Esophagus mucosa (tissue), 1 donor: Measurements from ENCODE around the gene RNF141. TPM values are rescaled to one million over a fixed set of nuclear protein-coding genes. Genes with fewer than 3 reads are reported as not detected.

Experiments used
- ATAC-seq: fragments of 200-7000 bp; cut with Tn5 transposase; one replicate; pipeline ENCODE4 v1.9.1; 2020
- total RNA-seq: library from RNA; stranded (reverse); gene quantifications from one replicate; pipeline ENCODE4 v1.2.4, GENCODE V29; 2023
- donor health status: DM: yes; HTN: yes; CAD: no.

Gene RNF141
- total RNA-seq, 1 donor from 2014 or later: 69.5 TPM

DNA sequence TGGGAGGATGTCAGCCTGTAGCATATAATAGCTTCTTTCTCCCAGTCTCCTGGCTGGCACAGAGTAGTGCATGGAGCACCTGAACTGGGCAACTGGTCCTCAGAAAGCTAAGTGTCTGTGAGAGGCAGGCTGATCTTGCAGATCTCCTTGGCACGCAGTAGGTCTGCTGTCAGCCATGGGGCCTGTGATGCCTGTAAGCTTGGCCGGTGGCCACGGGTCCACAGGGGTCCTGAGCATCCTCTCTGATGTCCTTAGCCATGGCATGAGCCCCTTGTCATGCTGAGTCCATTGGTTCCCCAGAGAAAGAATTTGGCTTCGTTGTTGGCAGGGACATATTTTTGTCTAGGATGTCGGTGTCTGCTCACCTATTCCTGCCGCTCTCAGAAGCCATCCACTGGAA lies 61.0 kb downstream of the RNF141 start:
- no peak for ATAC-seq

DNA sequence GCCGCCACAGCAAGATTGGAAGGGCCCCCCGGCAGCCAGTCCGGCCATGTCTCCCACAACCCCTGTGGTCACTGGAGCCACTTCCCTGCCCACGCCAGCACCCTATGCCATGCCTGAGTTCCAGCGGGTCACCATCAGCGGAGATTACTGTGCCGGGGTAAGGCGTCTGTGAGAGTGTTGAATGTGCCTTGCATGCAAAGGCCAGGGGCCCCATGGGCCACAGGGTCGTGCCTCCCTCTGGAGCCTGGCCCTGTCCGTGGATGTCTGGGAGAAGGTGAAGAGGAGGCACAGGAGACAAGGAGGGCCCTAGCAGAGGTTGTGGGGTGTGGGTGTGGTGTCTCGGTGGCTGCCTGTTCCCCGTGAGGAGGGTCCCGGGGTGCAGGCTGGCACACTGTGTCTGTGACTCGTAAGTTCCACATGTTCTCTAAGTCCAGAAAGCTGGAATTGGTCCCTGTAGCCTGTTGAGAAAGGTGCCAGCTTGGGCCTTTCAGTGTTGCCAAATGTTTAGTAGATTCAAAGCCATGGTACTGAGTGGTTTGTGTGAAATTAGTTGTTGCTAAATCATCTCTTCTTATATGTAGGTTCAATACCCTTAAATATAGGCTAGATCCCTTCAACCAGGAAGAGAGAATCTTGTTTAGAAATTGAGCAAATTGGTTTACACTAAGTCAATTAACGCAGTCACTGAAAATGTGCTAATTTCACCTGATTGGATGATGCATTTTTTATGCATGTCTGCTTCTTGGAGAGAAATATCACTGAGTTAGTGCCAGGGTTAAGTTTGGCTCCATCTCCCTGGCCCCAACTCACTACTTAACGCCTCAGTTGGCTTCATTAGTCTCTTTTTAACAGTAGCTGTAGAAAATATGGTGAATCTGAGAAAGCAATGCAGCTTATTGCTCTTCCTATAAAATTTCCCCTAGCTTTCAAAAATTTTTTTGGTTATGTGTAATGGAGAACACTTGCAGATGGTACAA lies 62.1 kb downstream of the RNF141 start:
- ATAC-seq: no peak

DNA sequence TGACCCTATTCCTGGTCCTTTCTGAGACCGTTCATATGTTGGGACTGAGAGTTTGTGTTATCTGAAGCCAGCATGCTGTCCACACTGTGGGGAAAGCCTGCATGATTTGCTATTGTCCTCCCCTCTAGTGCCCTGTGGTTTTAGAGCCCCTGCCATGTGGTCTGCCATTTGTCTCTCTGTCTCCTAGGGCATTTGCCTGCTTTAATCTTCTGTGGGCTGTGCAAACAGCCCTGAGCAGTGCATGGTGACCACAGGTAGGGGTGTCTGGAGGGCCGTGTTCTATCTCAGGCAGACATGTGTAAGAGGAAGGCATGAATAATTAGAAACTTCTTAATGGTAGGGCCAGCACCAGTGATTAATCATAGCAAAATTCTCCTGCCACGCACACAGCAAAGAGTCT lies 62.9 kb downstream of the RNF141 start:
- ATAC-seq: no peak

DNA sequence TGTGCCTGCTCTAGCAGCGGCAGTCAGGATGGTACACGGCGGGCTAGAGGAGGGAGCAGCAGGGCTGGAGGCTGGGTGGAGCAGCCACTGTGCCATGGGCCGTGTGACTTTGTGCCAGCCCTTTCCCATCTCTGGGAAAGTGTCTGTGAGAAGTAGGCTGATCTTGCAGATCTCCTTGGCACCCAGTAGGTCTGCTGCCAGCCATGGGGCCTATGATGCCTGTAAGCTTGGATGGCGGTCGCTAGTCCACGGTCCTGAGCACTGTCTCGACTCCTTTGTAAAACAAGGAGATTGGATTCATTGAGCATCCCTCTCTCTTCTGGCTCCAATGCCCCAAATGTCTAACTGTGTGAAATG lies 63.3 kb downstream of the RNF141 start:
- no peak for ATAC-seq

GRCh38 chr11:10476927-10477689 lies 63.9 kb downstream of the RNF141 start:
- peak; percentile 52 for ATAC-seq

DNA sequence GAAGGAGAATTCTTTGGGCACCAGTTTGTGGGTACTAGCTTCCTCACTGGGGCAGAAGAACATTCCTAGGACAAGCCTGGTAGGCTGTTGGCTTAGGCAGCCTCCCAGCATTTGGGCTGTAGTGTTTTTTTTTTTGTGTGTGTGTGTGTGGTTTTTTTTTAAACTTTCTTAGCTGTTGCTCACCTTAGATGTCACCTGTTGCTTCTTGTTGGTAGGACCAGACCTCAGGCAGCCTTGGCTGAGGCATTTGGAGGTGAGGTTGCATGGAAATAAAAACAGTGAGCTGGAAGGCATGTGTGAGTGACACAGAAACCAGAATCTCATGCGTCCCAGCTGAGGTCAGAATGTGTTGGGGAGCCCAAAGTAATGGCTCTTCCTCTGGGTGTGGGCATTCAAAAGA lies 64.6 kb downstream of the RNF141 start:
- peak; percentile 21 for ATAC-seq

DNA sequence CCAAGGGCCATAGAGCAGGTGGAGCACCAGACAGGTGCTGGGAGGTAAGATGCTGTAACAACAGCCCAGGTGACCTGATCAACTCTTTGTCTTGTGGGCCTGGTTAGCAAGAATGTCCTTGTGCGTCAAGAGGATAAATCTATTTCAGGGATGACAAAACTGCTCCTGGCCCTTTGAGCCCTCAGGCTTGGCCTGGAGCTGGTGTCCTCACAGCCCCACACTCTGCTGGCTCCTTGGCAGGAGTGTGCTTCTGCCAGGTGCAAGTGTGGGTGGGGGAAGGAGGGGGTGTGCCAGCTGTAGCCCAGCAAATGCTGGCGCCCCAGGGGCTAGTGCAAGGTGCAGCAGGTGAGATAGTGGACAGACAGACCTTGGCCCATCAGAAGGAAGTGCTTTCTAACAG lies 66.4 kb downstream of the RNF141 start:
- no peak for ATAC-seq

GRCh38 chr11:10473371-10473770 lies 67.6 kb downstream of the RNF141 start:
- ATAC-seq: no peak

GRCh38 chr11:10462746-10463300 lies 78.2 kb downstream of the RNF141 start:
- ATAC-seq: no peak

Other genes with a start within 250 kb of the RNF141 start
- 27.7 TPM for gene SBF2, start 247.0 kb downstream of the RNF141 start, total RNA-seq
- 15.5 TPM for gene ADM, start 236.1 kb downstream of the RNF141 start, total RNA-seq
- gene AMPD3, start 85.9 kb downstream of the RNF141 start, total RNA-seq: 16.2 TPM
- gene LYVE1, start 27.5 kb upstream of the RNF141 start, total RNA-seq: 2.7 TPM
- 3.2 TPM for gene IRAG1, start 152.6 kb upstream of the RNF141 start, total RNA-seq
- gene CTR9, start 210.1 kb upstream of the RNF141 start, total RNA-seq: 23.4 TPM